Measurements from ENCODE around the gene RLF.

RLF gene

GRCh38 chr1:40274331-40274730 lies 113.1 kb downstream of the RLF start:
- TF ChIP-seq ZFX (IDR thresholded peaks at IDR 0.05) = no peak
- TF ChIP-seq CTCF (conservative IDR thresholded peaks at IDR 0.05) = no peak

GRCh38 chr1:40276122-40276521 lies 114.9 kb downstream of the RLF start:
- no peak for TF ChIP-seq CTCF (conservative IDR thresholded peaks at IDR 0.05)
- no peak for TF ChIP-seq ZFX (IDR thresholded peaks at IDR 0.05)
- no peak overlapping the region for H3K27ac ChIP-seq

More at GRCh38 chr1:40274331-40274730, 113.1 kb downstream of the RLF start:
- no peak overlapping the region for H3K27ac ChIP-seq

GRCh38 chr1:40281853-40282252 lies 120.7 kb downstream of the RLF start:
- no peak for TF ChIP-seq ZFX (IDR thresholded peaks at IDR 0.05)
- no peak for TF ChIP-seq CTCF (conservative IDR thresholded peaks at IDR 0.05)
- H3K27ac ChIP-seq = no peak overlapping the region; the same call in 1 of the 2 replicates

Data from C4-2B (cell line).